HG03025 (cell line): ENCODE measurements around the gene KRTAP10-4.
"Not testable (repeated sequence)": the region's sequence is repeated elsewhere in the genome, so short reads cannot be mapped to it uniquely, and the experiment has no call there.

Experiments
- ATAC-seq: cut with Tn5 transposase; IDR thresholded peaks from one replicate; pipeline ENCODE4 v1.9.1; 2021; ENCODE audit warnings: mild to moderate bottlenecking, moderate library complexity; ENCODE audit not compliant: unreplicated experiment, low FRiP score

Gene KRTAP10-4

DNA sequence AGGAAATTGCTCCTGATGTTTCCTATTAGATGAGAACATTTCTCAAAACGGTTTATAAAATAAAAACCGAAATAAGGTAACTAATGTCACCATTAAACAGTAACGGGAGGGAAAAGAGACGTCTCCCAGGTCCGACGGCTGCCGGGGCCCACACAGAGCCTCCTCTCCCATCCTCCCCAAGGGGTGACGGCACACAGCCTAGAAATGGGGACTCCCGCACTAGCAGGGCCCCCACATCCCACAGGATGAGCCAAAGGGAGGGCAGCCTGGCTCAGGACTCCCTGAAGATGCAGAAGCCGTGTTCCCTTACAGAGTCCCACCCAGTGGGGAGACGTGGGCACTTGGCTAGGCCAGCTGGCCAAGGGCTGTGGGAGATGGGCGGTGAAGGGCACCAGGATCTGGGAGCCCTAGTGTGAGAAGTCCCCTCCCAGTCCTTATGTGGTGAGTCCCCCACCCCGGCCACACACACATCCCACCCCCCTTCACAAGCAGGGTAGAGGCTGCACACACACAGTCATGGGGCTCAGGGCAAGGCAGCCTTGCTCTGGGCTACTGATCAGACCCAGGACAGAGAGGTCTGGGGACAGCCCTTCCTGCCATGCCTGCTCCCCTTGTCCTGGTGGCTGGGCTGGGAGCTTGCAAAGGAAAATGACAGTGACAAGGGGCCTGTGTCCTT, 18.2 kb upstream of the KRTAP10-4 start:
- no peak for ATAC-seq

GRCh38 chr21:44556879-44557278, 16.6 kb upstream of the KRTAP10-4 start:
- no peak for ATAC-seq

DNA sequence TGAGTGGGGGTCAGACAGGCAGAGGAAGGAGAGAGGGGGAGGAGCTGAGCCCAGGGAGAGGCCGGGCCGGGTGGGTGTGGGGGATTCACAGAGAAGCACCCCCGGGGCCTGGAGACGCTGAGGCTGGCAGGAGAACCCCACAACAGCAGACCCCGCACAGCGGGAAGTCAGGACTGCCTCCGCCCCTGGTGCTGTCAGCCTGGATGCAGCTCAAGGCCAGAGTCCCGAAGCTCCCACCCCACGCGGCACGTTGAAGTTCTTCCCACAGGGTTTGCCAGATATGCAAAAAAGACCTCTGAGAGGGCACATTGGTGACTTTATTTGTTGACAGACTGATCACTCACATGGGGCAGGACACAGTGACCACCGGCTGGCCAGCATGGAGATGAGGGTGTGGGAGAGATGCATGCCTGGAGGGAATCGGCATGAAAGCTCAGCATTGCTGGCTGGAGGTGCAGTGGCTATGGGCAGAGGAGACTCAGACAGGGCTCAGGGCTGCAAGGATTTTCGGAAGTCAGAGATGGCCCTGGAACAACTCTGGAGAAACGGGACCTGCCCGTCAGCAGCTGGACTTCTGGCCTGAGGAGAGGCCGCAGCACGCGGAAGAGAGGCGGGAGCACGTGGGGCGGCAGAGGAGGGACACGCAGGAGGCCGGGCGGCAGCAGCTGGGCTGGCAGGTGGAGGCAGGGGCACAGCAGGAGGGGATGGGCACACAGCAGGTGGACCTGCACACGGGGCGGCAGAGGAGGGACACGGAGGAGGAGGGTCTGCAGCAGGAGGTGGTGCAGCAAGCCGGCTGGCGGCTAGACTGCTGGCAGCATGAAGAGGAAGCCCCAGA, 15.8 kb upstream of the KRTAP10-4 start:
- ATAC-seq: no peak

DNA sequence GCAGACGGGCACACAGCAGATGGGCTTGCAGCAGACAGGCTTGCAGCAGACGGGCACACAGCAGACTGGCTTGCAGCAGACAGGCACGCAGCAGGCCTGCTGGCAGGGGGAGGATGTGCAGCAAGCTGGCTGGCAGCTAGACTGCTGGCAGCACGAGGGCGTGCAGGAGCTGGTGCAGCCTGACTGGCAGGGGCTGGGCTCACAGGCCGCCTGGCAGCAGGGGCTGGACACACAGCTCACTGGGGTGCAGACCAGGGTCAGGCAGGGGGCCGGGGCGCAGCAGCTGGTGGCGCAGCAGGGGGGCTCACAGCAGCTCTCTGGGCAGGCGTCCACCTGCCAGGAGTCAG, 15.2 kb upstream of the KRTAP10-4 start:
- ATAC-seq: not testable (repeated sequence)

DNA sequence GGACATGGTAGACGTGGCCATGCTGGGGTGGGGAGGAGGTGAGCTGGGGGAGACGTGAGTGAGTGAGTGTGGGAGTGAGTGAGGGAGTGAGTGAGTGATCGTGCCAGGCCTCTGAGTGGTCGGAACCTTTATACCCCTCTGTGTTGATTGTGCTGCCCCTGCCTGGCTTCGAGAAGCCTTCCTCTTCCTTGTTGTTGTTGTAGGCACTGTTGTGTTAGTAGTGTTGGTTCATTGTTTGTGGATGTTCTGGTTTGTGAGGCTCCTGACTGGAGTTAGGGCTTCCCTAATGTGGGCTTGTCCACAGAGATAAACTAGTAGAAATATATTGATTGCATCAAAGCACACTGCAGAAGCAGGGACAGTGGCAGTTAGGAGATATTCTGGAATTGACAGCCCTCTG, 14.8 kb upstream of the KRTAP10-4 start, which contains the start of gene KRTAP10-3:
KRTAP10-3 (minus strand) TSS at position 101 of the 400 bp plus-strand sequence; CDS start at position 21, 80 bp downstream.
- no peak for ATAC-seq

- ATAC-seq: no peak
These were observed 9.4 kb upstream of the KRTAP10-4 start for GRCh38 chr21:44564099-44564498.

DNA sequence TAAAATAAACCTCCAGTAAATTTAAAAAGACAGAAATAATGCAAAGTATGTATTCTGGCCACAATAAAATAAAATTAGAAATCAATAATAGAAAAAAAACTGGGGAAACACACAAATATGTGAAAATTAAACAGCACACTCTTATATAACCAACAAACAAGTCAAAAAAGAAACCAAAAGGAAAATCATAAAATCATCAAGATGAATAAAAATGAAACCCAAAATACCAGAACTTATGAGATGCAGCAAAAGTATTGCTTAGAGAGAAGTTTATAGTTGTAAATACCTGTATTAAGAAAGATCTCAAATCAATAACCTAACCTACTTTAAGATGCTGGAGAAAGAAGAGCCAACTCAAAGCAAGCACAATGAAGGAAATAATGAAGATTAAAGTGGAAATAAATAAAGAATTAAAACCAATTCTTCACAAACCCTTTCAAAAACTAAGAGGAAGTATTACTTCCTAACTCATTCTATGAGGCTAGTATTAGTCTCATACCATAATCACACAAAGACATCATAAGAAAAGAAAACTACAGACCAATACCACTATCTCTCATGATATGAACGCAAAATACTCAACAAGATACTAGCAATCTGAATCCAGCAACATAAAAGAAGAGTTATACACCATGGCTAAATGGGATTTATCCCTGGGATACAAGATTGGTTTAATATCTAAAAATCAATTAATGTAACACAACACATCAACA, 8.5 kb upstream of the KRTAP10-4 start:
- ATAC-seq: no peak

DNA sequence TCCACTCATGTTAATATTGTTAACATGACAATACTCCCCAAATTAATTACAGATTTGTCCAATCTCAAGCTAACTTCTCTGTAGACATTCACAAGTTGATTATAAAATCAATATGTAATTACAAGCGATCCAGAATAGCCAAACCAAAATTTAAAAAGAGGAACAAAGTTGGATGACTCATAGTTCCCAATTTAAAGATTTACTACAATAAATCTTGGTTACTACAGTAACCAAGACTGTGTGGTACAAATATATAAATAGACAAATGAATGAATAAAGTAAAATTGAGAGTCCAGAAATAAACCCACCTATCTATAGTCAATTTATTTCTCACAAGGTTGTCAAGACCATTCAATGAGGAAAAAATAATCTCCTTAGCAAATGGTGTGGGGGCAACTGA, 7.1 kb upstream of the KRTAP10-4 start:
- no peak for ATAC-seq

GRCh38 chr21:44567481-44568171, 5.9 kb upstream of the KRTAP10-4 start:
- no peak for ATAC-seq

GRCh38 chr21:44568261-44568660, 5.3 kb upstream of the KRTAP10-4 start:
- ATAC-seq: no peak

DNA sequence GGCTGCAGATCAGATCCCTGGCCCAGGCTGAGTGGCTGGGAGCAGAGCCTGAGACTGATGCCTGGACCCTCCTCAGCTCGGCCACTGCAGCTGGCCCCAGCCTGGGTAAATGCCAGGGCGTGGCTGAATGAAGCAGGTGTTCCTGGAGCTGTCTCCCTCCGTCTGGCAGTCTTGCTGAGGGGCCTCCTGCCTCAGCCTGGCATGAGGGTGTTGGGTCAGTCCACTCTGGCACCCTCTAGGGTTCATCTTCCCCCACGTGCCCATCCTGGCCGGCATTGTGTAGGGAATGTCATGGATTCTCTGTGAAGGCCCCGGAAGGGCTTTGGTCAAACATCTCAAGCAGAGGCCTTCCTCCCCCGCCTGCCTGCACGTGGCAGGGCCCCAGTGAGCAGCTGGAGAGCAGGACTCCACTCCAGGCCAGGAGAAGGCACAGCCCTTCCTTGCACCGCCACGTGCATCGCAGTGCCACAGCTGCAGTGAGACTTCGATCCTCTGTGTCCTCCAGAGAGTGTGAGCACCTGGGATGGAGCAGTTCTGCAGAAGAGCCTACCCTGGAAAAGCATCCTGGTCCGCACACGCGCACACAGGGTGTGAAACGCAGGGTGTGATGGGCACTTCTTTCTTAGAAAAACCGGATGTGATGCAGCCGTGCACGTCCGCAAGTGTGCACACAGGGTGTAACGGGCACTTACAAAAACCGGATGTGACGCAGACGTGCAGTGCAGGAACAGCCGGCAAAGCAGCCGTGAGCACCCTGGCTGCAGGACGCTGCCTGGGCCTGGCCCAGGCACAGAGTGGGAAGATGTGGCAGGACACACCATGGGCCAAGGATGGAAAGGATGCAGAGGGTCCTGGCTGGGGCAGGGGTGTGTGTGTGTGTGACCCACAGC, 4.6 kb upstream of the KRTAP10-4 start:
- ATAC-seq: no peak

GRCh38 chr21:44569861-44570517, 3.5 kb upstream of the KRTAP10-4 start:
- no peak for ATAC-seq

- ATAC-seq: no peak
These were observed 2.2 kb upstream of the KRTAP10-4 start for GRCh38 chr21:44571296-44571695.

- no peak for ATAC-seq
These were observed 1.4 kb upstream of the KRTAP10-4 start for GRCh38 chr21:44571844-44572782.

DNA sequence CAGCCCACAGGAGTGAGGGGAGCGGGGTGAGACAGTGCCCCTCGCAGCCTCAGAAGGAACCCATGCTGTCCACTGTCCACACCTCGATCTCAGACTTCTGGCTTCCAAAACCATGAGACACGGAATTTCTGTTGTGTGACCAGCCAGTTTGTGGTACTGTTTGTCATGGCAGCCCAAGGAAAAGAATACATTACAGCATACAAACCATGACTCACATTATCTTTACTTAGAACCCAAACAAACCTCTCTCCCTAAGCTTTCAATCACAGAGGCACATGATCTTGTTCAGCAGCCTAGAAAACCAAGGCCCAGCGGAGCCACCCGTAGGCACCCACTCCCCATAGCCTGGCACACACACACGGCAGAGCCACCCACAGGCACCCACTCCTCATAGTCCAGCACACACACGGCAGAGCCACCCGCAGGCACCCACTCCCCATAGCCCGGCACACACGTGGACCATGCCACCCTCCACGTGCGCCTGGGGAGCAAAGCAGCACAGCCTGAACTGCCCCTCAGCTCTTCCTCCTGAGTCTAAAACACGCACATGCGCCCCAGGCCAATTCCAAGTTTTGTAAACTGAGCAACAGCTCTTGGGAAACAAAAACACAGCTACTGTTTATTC, 458 bp upstream of the KRTAP10-4 start:
- ATAC-seq: no peak

GRCh38 chr21:44574457-44575306, 1.2 kb downstream of the KRTAP10-4 start:
- ATAC-seq: no peak
